GM23338 (cell line): ENCODE data around the gene THSD8. TPM values are rescaled to one million over a fixed set of nuclear protein-coding genes. Genes with fewer than 3 reads are reported as not detected.
A peak's percentile ranks its signal among the peaks of the same experiment; 100 is the strongest.

Experiments
- ATAC-seq: fragments of 200-7000 bp; cut with Tn5 transposase; 3 replicates; pipeline ENCODE4 v1.9.1; 2020
- DNase-seq: peaks from one replicate; pipeline ENCODE4 v3.0.0-alpha.2; 2015; ENCODE audit warnings: low spot score
- H2AFZ ChIP-seq: fragments of 200-600 bp; sonication (generic); 2 replicates; pipeline ENCODE4 v1.8.0; 2016; ENCODE audit warnings: antibody characterized with exemption, mild to moderate bottlenecking, moderate library complexity
- H3F3A ChIP-seq: fragments of 200-600 bp; sonication (generic); replicated peaks from 2 replicates; pipeline ENCODE4 v1.8.0; 2017; ENCODE audit warnings: antibody characterized with exemption, mixed run types, low read depth
- H3K27ac ChIP-seq: fragments of 200-600 bp; sonication (generic); 2 replicates; pipeline ENCODE4 v1.6.1; 2016; ENCODE audit warnings: low read depth
- H3K27me3 ChIP-seq: fragments of 200-600 bp; sonication (generic); 2 replicates; pipeline ENCODE4 v1.8.0; 2016; ENCODE audit warnings: mild to moderate bottlenecking, mixed run types, moderate library complexity; ENCODE audit not compliant: insufficient read depth
- H3K36me3 ChIP-seq: fragments of 200-600 bp; sonication (generic); 2 replicates; pipeline ENCODE4 v1.8.0; 2016; ENCODE audit warnings: mild to moderate bottlenecking; ENCODE audit not compliant: insufficient read depth
- H3K4me1 ChIP-seq: fragments of 200-600 bp; sonication (generic); 2 replicates; pipeline ENCODE4 v1.8.0; 2016; ENCODE audit warnings: mild to moderate bottlenecking, moderate library complexity; ENCODE audit not compliant: insufficient read depth
- H3K4me2 ChIP-seq: fragments of 200-600 bp; sonication (generic); 2 replicates; pipeline ENCODE4 v1.7.1; 2017; ENCODE audit warnings: mixed run types
- H3K4me3 ChIP-seq: fragments of 200-600 bp; sonication (generic); 2 replicates; pipeline ENCODE4 v1.6.1; 2016; ENCODE audit warnings: mixed run types
- H3K79me2 ChIP-seq: fragments of 200-600 bp; sonication (generic); replicated peaks from 2 replicates; pipeline ENCODE4 v1.8.0; 2017; ENCODE audit warnings: mild to moderate bottlenecking; ENCODE audit not compliant: insufficient read depth
- H3K9me2 ChIP-seq: fragments of 200-600 bp; sonication (generic); 2 replicates; pipeline ENCODE4 v1.8.0; 2017; ENCODE audit not compliant: insufficient read depth
- H4K20me1 ChIP-seq: fragments of 200-600 bp; sonication (generic); replicated peaks from 2 replicates; pipeline ENCODE4 v1.8.0; 2017; ENCODE audit warnings: mild to moderate bottlenecking; ENCODE audit not compliant: insufficient read depth
- H3K27ac Mint-ChIP-seq: 2 replicates; pipeline ENCODE4 v1.8.0; 2020; ENCODE audit warnings: inconsistent platforms, mild to moderate bottlenecking, moderate library complexity, mixed read lengths
- H3K27me3 Mint-ChIP-seq: 3 replicates; pipeline ENCODE4 v1.8.0; 2022; ENCODE audit warnings: low read depth, mild to moderate bottlenecking, moderate library complexity, mixed read lengths, inconsistent platforms; ENCODE audit not compliant: insufficient read depth, poor library complexity
- H3K36me3 Mint-ChIP-seq: 3 replicates; pipeline ENCODE4 v1.8.0; 2021; ENCODE audit warnings: low read depth, mild to moderate bottlenecking, inconsistent platforms, moderate library complexity, mixed read lengths
- H3K4me1 Mint-ChIP-seq: 3 replicates; pipeline ENCODE4 v1.8.0; 2020; ENCODE audit warnings: mild to moderate bottlenecking, inconsistent platforms, mixed read lengths
- H3K4me3 Mint-ChIP-seq: 3 replicates; pipeline ENCODE4 v1.8.0; 2021; ENCODE audit warnings: moderate library complexity, mild to moderate bottlenecking, inconsistent platforms, mixed read lengths
- H3K9me3 Mint-ChIP-seq: 3 replicates; pipeline ENCODE4 v1.8.0; 2020; ENCODE audit warnings: moderate library complexity, mild to moderate bottlenecking, inconsistent platforms, mixed read lengths
- CREB1 ChIP-seq: fragments of 250-450 bp; sonication (Bioruptor Pico); IDR thresholded peaks from 2 replicates; pipeline ENCODE4 v1.5.0; 2020; ENCODE audit warnings: low read depth, mild to moderate bottlenecking, moderate library complexity
- CTCF ChIP-seq, 2 experiments: fragments of 200-600 bp in 1 of 2; sonication (generic) in 1 of 2; conservative IDR thresholded peaks; 2 replicates each; pipeline versions ENCODE4 v1.5.1 to v1.6.1; 2016 to 2017; ENCODE audit warnings: antibody characterized with exemption in 2 of 2, low read depth in 2 of 2, mild to moderate bottlenecking in 2 of 2, moderate library complexity in 1 of 2
- EZH2 ChIP-seq: fragments of 200-600 bp; sonication (generic); IDR thresholded peaks from one replicate; pipeline ENCODE4 v1.8.0; 2017; ENCODE audit warnings: antibody characterized with exemption, mild to moderate bottlenecking, low read depth; ENCODE audit not compliant: unreplicated experiment
- POLR2AphosphoS5 ChIP-seq: IDR thresholded peaks from 2 replicates; pipeline ENCODE4 v1.6.1; 2016; ENCODE audit warnings: antibody characterized with exemption, low read depth
- STAT1 ChIP-seq: IDR thresholded peaks from one replicate; pipeline ENCODE4 v1.6.1; 2016; ENCODE audit warnings: antibody characterized with exemption; ENCODE audit not compliant: unreplicated experiment
- polyA plus RNA-seq: library from polyadenylated mRNA; unstranded; fragments of >200 nt; fragmentation: Nextera tagmentation; extraction: Ambion mirVana; gene quantifications from 2 replicates; pipeline ENCODE4 v1.2.1, GENCODE V29; 2016
- total RNA-seq: library from RNA; depleted of rRNA; stranded (reverse); fragments of >200 nt; shearing (Covaris generic); gene quantifications from 2 replicates; pipeline ENCODE4 v1.2.3, GENCODE V29; 2014

Gene THSD8
- total and polyA plus RNA-seq, 2 experiments from 2014 or later = 0.38 to 38.5 TPM

GRCh38 chr19:12763100-12763499 lies 38.8 kb upstream of the THSD8 start:
- Mint-ChIP-seq H3K4me3 (no peak overlapping the region), H3K4me1 (peaks cover 8% of the 10 kb centered on the region; the same call in 2 of the 3 replicates), H3K36me3 (peaks cover 58% of the 10 kb centered on the region), H3K9me3 (peaks cover 6% of the 10 kb centered on the region), H3K27me3 (peaks cover 33% of the 10 kb centered on the region), H3K27ac (no peak overlapping the region)
- Histone ChIP-seq H3K27me3 (no peaks in the 10 kb centered on the region), H3F3A (peaks cover 17% of the 10 kb centered on the region), H3K9me2 (no peaks in the 10 kb centered on the region), H3K4me2 (no peak overlapping the region), H3K79me2 (0 out of 2 replicates have a peak, but pooled peaks cover 3% of the 10 kb centered on the region), H2AFZ (no peak overlapping the region), H3K4me3 (no peak overlapping the region), H4K20me1 (peaks cover 4% of the 10 kb centered on the region; the same call in 1 of the 2 replicates), H3K4me1 (no peaks in the 10 kb centered on the region), H3K27ac (no peak overlapping the region), H3K36me3 (0 out of 2 replicates have a peak, but pooled peaks cover 9% of the 10 kb centered on the region)
- TF ChIP-seq STAT1 = no peak
- ATAC-seq = no peak
- no peak for DNase-seq

GRCh38 chr19:12764698-12765097 lies 37.2 kb upstream of the THSD8 start:
- Mint-ChIP-seq H3K36me3 (peaks cover 66% of the 10 kb centered on the region), H3K27me3 (peaks cover 31% of the 10 kb centered on the region), H3K27ac (no peak overlapping the region), H3K9me3 (peaks cover 6% of the 10 kb centered on the region; the same call in 2 of the 3 replicates), H3K4me3 (no peak overlapping the region), H3K4me1 (peaks cover 9% of the 10 kb centered on the region)
- Histone ChIP-seq H3K36me3 (0 out of 2 replicates have a peak, but pooled peaks cover 9% of the 10 kb centered on the region), H3K4me1 (peaks cover 3% of the 10 kb centered on the region; the same call in 1 of the 2 replicates), H2AFZ (no peak overlapping the region), H3K27ac (no peak overlapping the region), H3K9me2 (no peaks in the 10 kb centered on the region), H3K27me3 (no peaks in the 10 kb centered on the region), H3F3A (peaks cover 14% of the 10 kb centered on the region; the same call in 1 of the 2 replicates), H3K4me3 (no peak overlapping the region), H3K4me2 (no peak overlapping the region), H4K20me1 (no peaks in the 10 kb centered on the region; the same call in 1 of the 2 replicates), H3K79me2 (0 out of 2 replicates have a peak, but pooled peaks cover 3% of the 10 kb centered on the region)
- TF ChIP-seq CREB1 (CRISPR knock-in tag) (no peak), EZH2 (no peak), CTCF (conservative IDR thresholded peaks at IDR 0.05; ENCODE audit: low read depth in 2 of 2) (no peak), POLR2AphosphoS5 (no peak)
- DNase-seq (no peak), ATAC-seq (no peak)

GRCh38 chr19:12766051-12766521 lies 35.8 kb upstream of the THSD8 start:
- Histone ChIP-seq H3K27me3 (no peaks in the 10 kb centered on the region), H3K27ac (no peak overlapping the region), H3K36me3 (0 out of 2 replicates have a peak, but pooled peaks cover 9% of the 10 kb centered on the region), H3K4me2 (peak overlapping the region; percentile 79), H3K79me2 (0 out of 2 replicates have a peak, but pooled peaks cover 3% of the 10 kb centered on the region), H3K9me2 (no peaks in the 10 kb centered on the region), H3K4me1 (peaks cover 9% of the 10 kb centered on the region; the same call in 1 of the 2 replicates), H3F3A (peaks cover 20% of the 10 kb centered on the region), H2AFZ (no peak overlapping the region), H4K20me1 (no peaks in the 10 kb centered on the region; the same call in 1 of the 2 replicates), H3K4me3 (peak overlapping the region; percentile 60)
- ATAC-seq = peak; percentile 73
- TF ChIP-seq CREB1 (CRISPR knock-in tag) (no peak), POLR2AphosphoS5 (peak; percentile 48; the same call in 1 of the 2 replicates), CTCF (conservative IDR thresholded peaks at IDR 0.05; ENCODE audit: low read depth in 2 of 2) (peak; percentile 57 to 83), EZH2 (no peak)
- no peak overlapping the region; the same call in 1 of the 2 replicates for H3K27ac Mint-ChIP-seq
- DNase-seq = peak; percentile 88
- peaks cover 15% of the 10 kb centered on the region for H3K4me1 Mint-ChIP-seq
- H3K4me3 Mint-ChIP-seq = peak overlapping the region; percentile 66
- peaks cover 3% of the 10 kb centered on the region; the same call in 2 of the 3 replicates for H3K9me3 Mint-ChIP-seq
- H3K27me3 Mint-ChIP-seq = peaks cover 30% of the 10 kb centered on the region
- peaks cover 67% of the 10 kb centered on the region for H3K36me3 Mint-ChIP-seq
